Panc1 (cell line): ENCODE results near the gene SPOCK1. TPM values are rescaled to one million over a fixed set of nuclear protein-coding genes. Genes with fewer than 3 reads are reported as not detected.
A peak's percentile ranks its signal among the peaks of the same experiment; 100 is the strongest.

Source experiments
- ATAC-seq: fragments of 200-7000 bp; cut with Tn5 transposase; 2 replicates; pipeline ENCODE4 v1.9.1; 2020; ENCODE audit warnings: mild to moderate bottlenecking, moderate library complexity
- BruUV-seq: library from RNA; stranded (reverse); fragments of 400-500 nt; replicated peaks from 2 replicates; lab custom pipeline; 2021; lab: Mats Ljungman, UMichigan
- CTCF ChIA-PET: fragments of 300-600 bp; sonication (Branson Sonifier 250); formaldehyde crosslinking; loops from one replicate; lab custom pipeline; 2022; ENCODE audit warnings: antibody characterized with exemption; lab: Charles Lee
- POLR2A ChIA-PET: fragments of 300-600 bp; sonication (Branson Sonifier 250); formaldehyde crosslinking; loops from one replicate; lab custom pipeline; 2022; ENCODE audit warnings: antibody characterized with exemption; lab: Charles Lee
- DNase-seq: peaks from one replicate; pipeline ENCODE4 v3.0.0-alpha.2; 2010; ENCODE audit warnings: low read depth, low spot score
- H3K27ac ChIP-seq: 2 replicates; pipeline ENCODE4 v1.5.1; 2011; ENCODE audit warnings: mild to moderate bottlenecking, low read length, inconsistent platforms
- H3K27me3 ChIP-seq: fragments of 200-500 bp; sonication (Bioruptor generic); 2 replicates; pipeline ENCODE4 v1.6.0; 2014; ENCODE audit warnings: low read length, inconsistent platforms; ENCODE audit not compliant: control insufficient read depth, insufficient read depth
- H3K36me3 ChIP-seq: fragments of 200-500 bp; sonication (Bioruptor generic); 2 replicates; pipeline ENCODE4 v1.5.1; 2014; ENCODE audit warnings: inconsistent platforms, mild to moderate bottlenecking, low read length, moderate library complexity; ENCODE audit not compliant: control insufficient read depth, insufficient read depth
- H3K4me1 ChIP-seq: 2 replicates; pipeline ENCODE4 v1.5.1; 2011; ENCODE audit warnings: inconsistent platforms, mild to moderate bottlenecking, low read length, moderate library complexity; ENCODE audit not compliant: control insufficient read depth, insufficient read depth
- H3K4me3 ChIP-seq, 2 experiments: 2 replicates each; pipeline ENCODE4 v1.5.1; 2011 to 2012; ENCODE audit warnings: low read depth in 2 of 2, low read length in 2 of 2, mild to moderate bottlenecking in 2 of 2, inconsistent platforms in 1 of 2, moderate library complexity in 1 of 2
- H3K9me3 ChIP-seq: fragments of 200-500 bp; sonication (Bioruptor generic); 2 replicates; pipeline ENCODE4 v1.5.1; 2014; ENCODE audit warnings: low read depth, mild to moderate bottlenecking, inconsistent platforms, low read length, moderate library complexity; ENCODE audit not compliant: control insufficient read depth, insufficient read depth
- CTCF ChIP-seq: fragments of 450-650 bp; IDR thresholded peaks from 2 replicates; pipeline ENCODE4 v1.5.1; 2017; ENCODE audit warnings: mild to moderate bottlenecking
- POLR2AphosphoS5 ChIP-seq: IDR thresholded peaks from 2 replicates; pipeline ENCODE4 v1.6.1; 2012; ENCODE audit warnings: mild to moderate bottlenecking, low read depth, low read length, moderate library complexity
- SIN3A ChIP-seq: IDR thresholded peaks from 2 replicates; pipeline ENCODE4 v1.6.1; 2012; ENCODE audit warnings: low read depth, mild to moderate bottlenecking, low read length, moderate library complexity, borderline replicate concordance; ENCODE audit not compliant: insufficient read depth
- TCF7L2 ChIP-seq: IDR thresholded peaks from 2 replicates; pipeline ENCODE4 v1.6.1; 2011; ENCODE audit warnings: mild to moderate bottlenecking, low read depth, low read length, inconsistent platforms
- in situ Hi-C: cut with HindIII; loops from 2 replicates; pipeline ENCODE4 v1.10.0; 2016; ENCODE audit warnings: low sequenced_read_pairs, low pct_unique_long_range_greater_than_20kb
- intact Hi-C: fragments of 100-400 bp; cut with micrococcal nuclease; formaldehyde crosslinking; loops from one replicate; pipeline ENCODE4 v1.10.0; 2022; ENCODE audit not compliant: unreplicated experiment
- total RNA-seq: library from RNA; stranded (reverse); gene quantifications from one replicate; pipeline ENCODE4 v1.2.1, GENCODE V29; 2021; ENCODE audit not compliant: unreplicated experiment
- TF ChIP-seq, protein P1 (sequence below), 2 experiments: IDR thresholded peaks; 2 replicates each; pipeline ENCODE4 v1.6.1; 2011 to 2012; ENCODE audit warnings: low read depth in 2 of 2, control low read depth in 1 of 2, low read length in 1 of 2, mild to moderate bottlenecking in 1 of 2, moderate library complexity in 1 of 2; ENCODE audit not compliant: insufficient read depth in 1 of 2

The SPOCK1 gene
- total RNA-seq, 1 experiment from 2014 or later, result 15.6 TPM

- POLR2A ChIA-PET, result interaction anchor here (0.8 kb wide), 1 partner anchor 252 kb away, joined by 3 read pairs; no protein-coding TSS in a partner anchor
- Histone ChIP-seq H3K4me3 (peak overlapping the region in 1 of 2 experiments; percentile 4; a peak in 1 of 4 replicates), H3K27me3 (no peaks in the 10 kb centered on the region; the same call in 1 of the 2 replicates), H3K27ac (no peak overlapping the region), H3K36me3 (no peaks in the 10 kb centered on the region), H3K9me3 (no peaks in the 10 kb centered on the region), H3K4me1 (no peaks in the 10 kb centered on the region)
- in situ Hi-C loops (no loop called here), intact Hi-C loops (no loop called here)
- no TSS peak for BruUV-seq
- TF ChIP-seq SIN3A, result no peak
- no peak for TF ChIP-seq TCF7L2
- no peak for TF ChIP-seq POLR2AphosphoS5
- TF ChIP-seq, protein P1, sequence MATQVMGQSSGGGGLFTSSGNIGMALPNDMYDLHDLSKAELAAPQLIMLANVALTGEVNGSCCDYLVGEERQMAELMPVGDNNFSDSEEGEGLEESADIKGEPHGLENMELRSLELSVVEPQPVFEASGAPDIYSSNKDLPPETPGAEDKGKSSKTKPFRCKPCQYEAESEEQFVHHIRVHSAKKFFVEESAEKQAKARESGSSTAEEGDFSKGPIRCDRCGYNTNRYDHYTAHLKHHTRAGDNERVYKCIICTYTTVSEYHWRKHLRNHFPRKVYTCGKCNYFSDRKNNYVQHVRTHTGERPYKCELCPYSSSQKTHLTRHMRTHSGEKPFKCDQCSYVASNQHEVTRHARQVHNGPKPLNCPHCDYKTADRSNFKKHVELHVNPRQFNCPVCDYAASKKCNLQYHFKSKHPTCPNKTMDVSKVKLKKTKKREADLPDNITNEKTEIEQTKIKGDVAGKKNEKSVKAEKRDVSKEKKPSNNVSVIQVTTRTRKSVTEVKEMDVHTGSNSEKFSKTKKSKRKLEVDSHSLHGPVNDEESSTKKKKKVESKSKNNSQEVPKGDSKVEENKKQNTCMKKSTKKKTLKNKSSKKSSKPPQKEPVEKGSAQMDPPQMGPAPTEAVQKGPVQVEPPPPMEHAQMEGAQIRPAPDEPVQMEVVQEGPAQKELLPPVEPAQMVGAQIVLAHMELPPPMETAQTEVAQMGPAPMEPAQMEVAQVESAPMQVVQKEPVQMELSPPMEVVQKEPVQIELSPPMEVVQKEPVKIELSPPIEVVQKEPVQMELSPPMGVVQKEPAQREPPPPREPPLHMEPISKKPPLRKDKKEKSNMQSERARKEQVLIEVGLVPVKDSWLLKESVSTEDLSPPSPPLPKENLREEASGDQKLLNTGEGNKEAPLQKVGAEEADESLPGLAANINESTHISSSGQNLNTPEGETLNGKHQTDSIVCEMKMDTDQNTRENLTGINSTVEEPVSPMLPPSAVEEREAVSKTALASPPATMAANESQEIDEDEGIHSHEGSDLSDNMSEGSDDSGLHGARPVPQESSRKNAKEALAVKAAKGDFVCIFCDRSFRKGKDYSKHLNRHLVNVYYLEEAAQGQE (IDR thresholded peaks at IDR 0.05; ENCODE audit: insufficient read depth in 1 of 2, low read depth in 2 of 2, low read length in 1 of 2), result no peak
- no peak for TF ChIP-seq CTCF
- CTCF ChIA-PET, result no interaction called here
- no peak for DNase-seq
- no peak for ATAC-seq
These were observed 248.7 kb downstream of the SPOCK1 start for GRCh38 chr5:137250421-137250820.

GRCh38 chr5:137248527-137248926 lies 250.6 kb downstream of the SPOCK1 start:
- Histone ChIP-seq H3K4me1 (no peaks in the 10 kb centered on the region), H3K36me3 (no peaks in the 10 kb centered on the region), H3K4me3 (no peak overlapping the region), H3K27ac (no peak overlapping the region), H3K9me3 (no peaks in the 10 kb centered on the region), H3K27me3 (no peaks in the 10 kb centered on the region; the same call in 1 of the 2 replicates)
- ChIA-PET CTCF (no interaction called here), POLR2A (no interaction called here)
- ATAC-seq (no peak), DNase-seq (no peak)
- TF ChIP-seq POLR2AphosphoS5 (no peak), CTCF (no peak), TCF7L2 (no peak), SIN3A (no peak)
- TF ChIP-seq, protein P1 (IDR thresholded peaks at IDR 0.05; ENCODE audit: insufficient read depth in 1 of 2, low read depth in 2 of 2, low read length in 1 of 2), result no peak
- intact Hi-C loops, result no loop called here
- in situ Hi-C loops, result no loop called here
- BruUV-seq, result no TSS peak
